Thoracic aorta (tissue), 2 donors: ENCODE measurements around the gene OTOA. TPM values are rescaled to one million over a fixed set of nuclear protein-coding genes. Genes with fewer than 3 reads are reported as not detected.

Experiments used
- total RNA-seq, 2 donors: library from RNA; depleted of rRNA; stranded (reverse); fragments of >200 nt; gene quantifications; one replicate each; pipeline versions ENCODE4 v1.1.0 to v1.2.3, GENCODE V29; 2016

Gene OTOA
- total RNA-seq, 2 donors from 2014 or later: 0.21 TPM; not detected in 1

Other genes with a start within 250 kb of the OTOA start
- gene METTL9, start 64.4 kb upstream of the OTOA start, total RNA-seq: 100 to 1,000 TPM in 1 of 2 donors, 10 to 100 TPM in 1; 98.6 to 100 TPM
- 1 to 10 TPM; 4.2 to 4.3 TPM for gene IGSF6, start 11.4 kb upstream of the OTOA start, total RNA-seq
- gene NPIPB4, start 193.8 kb downstream of the OTOA start, total RNA-seq: 100 to 1,000 TPM; 114 to 140 TPM